HEK293T (cell line): ENCODE data around the gene KRCC1.

Source experiments
- CTCF ChIA-PET: fragments of 350-600 bp; formaldehyde crosslinking; extraction: SDS; loops from one replicate; lab custom pipeline; 2021; ENCODE audit warnings: antibody characterized with exemption, inconsistent platforms; lab: Yijun Ruan, JAX
- POLR2A ChIA-PET: fragments of 350-600 bp; formaldehyde crosslinking; extraction: SDS; loops from one replicate; lab custom pipeline; 2020; ENCODE audit warnings: antibody characterized with exemption, inconsistent platforms; lab: Yijun Ruan, JAX
- DNase-seq: peaks from one replicate; pipeline ENCODE4 v3.0.0; 2012; ENCODE audit warnings: mixed read lengths; ENCODE audit errors: extremely low spot score
- ARNT ChIP-seq: fragments of 450-650 bp; IDR thresholded peaks from 2 replicates; pipeline ENCODE4 v1.6.1; 2017; ENCODE audit warnings: mild to moderate bottlenecking
- BHLHE40 ChIP-seq: fragments of 450-650 bp; IDR thresholded peaks from 2 replicates; pipeline ENCODE4 v1.6.1; 2016; ENCODE audit warnings: mild to moderate bottlenecking, moderate library complexity, borderline replicate concordance
- CTBP1 ChIP-seq: fragments of 450-650 bp; IDR thresholded peaks from 2 replicates; pipeline ENCODE4 v1.6.1; 2016; ENCODE audit warnings: borderline replicate concordance
- ELF4 ChIP-seq: fragments of 450-650 bp; IDR thresholded peaks from 2 replicates; pipeline ENCODE4 v1.6.1; 2017; ENCODE audit warnings: antibody characterized with exemption
- FOXA1 ChIP-seq: fragments of 450-650 bp; IDR thresholded peaks from 2 replicates; pipeline ENCODE4 v1.6.1; 2016; ENCODE audit warnings: mild to moderate bottlenecking
- FOXK2 ChIP-seq: fragments of 450-650 bp; IDR thresholded peaks from 2 replicates; pipeline ENCODE4 v1.6.1; 2016; ENCODE audit warnings: mild to moderate bottlenecking
- FOXM1 ChIP-seq: fragments of 450-650 bp; IDR thresholded peaks from 2 replicates; pipeline ENCODE4 v1.6.1; 2017; ENCODE audit warnings: mild to moderate bottlenecking, borderline replicate concordance
- HDGF ChIP-seq: fragments of 450-650 bp; IDR thresholded peaks from 2 replicates; pipeline ENCODE4 v1.6.1; 2017; ENCODE audit warnings: antibody characterized with exemption, borderline replicate concordance
- L3MBTL2 ChIP-seq: fragments of 450-650 bp; conservative IDR thresholded peaks from 2 replicates; pipeline ENCODE4 v1.6.1; 2016; ENCODE audit warnings: mild to moderate bottlenecking
- LEF1 ChIP-seq: fragments of 450-650 bp; IDR thresholded peaks from 2 replicates; pipeline ENCODE4 v1.6.1; 2017; ENCODE audit warnings: mild to moderate bottlenecking, borderline replicate concordance
- NFRKB ChIP-seq: fragments of 450-650 bp; IDR thresholded peaks from 2 replicates; pipeline ENCODE4 v1.6.1; 2016; ENCODE audit warnings: mild to moderate bottlenecking, moderate library complexity
- SP1 ChIP-seq: fragments of 450-650 bp; IDR thresholded peaks from 2 replicates; pipeline ENCODE4 v1.6.1; 2017
- SUZ12 ChIP-seq: fragments of 450-650 bp; IDR thresholded peaks from 2 replicates; pipeline ENCODE4 v1.6.1; 2016; ENCODE audit warnings: mild to moderate bottlenecking
- TARDBP ChIP-seq: fragments of 450-650 bp; IDR thresholded peaks from 2 replicates; pipeline ENCODE4 v1.6.1; 2016
- ZNF384 ChIP-seq: fragments of 450-650 bp; IDR thresholded peaks from 2 replicates; pipeline ENCODE4 v1.6.1; 2016
- TF ChIP-seq, protein P1 (sequence below): fragments of 450-650 bp; IDR thresholded peaks from 2 replicates; pipeline ENCODE4 v1.6.1; 2016

The KRCC1 gene

DNA sequence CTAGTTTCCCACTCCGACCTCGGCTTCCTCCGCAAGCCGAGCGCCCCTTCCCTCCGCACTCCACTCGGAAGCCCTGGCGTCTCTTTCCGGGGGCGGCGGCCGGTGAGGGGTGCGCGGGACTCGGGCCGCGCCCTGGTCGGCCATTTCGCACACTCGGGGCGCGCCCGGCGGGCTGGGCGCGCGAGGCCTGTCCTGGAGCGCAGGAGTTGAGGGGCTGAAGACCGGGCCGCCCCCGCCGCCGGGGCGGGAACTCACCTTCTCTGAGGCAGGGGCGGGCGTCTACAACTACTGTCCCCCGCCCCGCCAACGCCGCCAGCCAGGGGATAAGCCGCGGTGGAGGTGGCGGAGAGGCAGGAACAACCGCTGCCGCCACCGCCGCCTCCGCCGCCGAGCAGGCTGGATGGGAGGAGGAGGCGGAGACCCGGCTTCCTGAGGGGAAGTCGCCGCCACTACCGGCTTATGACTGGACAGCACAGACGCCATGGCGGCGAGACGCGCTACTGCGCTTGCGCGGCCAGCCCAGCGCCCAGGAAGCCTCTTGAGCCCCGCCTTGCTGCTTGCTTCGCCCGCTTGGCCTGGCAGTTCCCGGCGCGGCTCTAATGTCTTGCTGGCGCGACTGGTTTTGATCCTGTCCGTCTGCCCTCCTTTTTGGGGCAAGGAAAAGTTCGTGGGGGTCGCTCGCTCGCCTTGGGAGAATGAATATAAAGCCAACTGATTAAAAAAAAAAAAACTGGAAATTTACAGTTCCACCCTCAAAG is at the start of gene KRCC1:
TSS of gene KRCC1 (minus strand) at position 413 of the 758 bp plus-strand sequence. CDS start 27,220 bp downstream, outside the sequence.
- TF ChIP-seq L3MBTL2 (peak; percentile 46; the same call in 1 of the 2 replicates), TARDBP (no peak), SP1 (no peak), ELF4 (no peak)
- CTCF ChIA-PET = interaction anchor here (0.7 kb wide), 1 partner anchor 1466 kb away, joined by 6 read pairs; no protein-coding TSS in a partner anchor
- POLR2A ChIA-PET = interaction anchor here (1.1 to 1.8 kb wide), 2 partner anchors 10 to 27 kb away, joined by 3 to 4 read pairs; no protein-coding TSS in a partner anchor
- peak; percentile 95 for DNase-seq

DNA sequence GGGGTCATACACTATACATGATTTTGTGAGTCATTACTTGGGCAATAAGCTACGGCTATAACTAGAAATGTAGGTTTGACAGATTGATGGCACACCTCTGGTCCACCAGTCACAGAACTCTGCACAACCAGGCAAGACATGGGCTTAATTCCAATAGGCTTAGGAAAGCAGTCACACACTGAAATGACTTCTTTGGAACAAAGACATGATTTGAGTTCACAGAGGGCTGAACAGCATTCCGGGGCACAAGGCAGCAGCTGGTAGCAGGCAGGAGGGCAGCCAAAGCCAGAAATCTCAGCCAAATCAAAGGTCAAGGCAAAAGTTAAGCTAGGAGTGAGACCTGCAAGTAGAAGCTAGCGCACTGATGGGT is 44.9 kb upstream of the KRCC1 start:
- DNase-seq = no peak
- TF ChIP-seq FOXA1 (no peak), HDGF (no peak), ZNF384 (no peak), ARNT (no peak), FOXK2 (no peak), TARDBP (no peak), LEF1 (no peak), FOXM1 (no peak)
- TF ChIP-seq, protein P1, sequence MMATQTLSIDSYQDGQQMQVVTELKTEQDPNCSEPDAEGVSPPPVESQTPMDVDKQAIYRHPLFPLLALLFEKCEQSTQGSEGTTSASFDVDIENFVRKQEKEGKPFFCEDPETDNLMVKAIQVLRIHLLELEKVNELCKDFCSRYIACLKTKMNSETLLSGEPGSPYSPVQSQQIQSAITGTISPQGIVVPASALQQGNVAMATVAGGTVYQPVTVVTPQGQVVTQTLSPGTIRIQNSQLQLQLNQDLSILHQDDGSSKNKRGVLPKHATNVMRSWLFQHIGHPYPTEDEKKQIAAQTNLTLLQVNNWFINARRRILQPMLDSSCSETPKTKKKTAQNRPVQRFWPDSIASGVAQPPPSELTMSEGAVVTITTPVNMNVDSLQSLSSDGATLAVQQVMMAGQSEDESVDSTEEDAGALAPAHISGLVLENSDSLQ = no peak
- POLR2A ChIA-PET = no interaction called here
- CTCF ChIA-PET = interaction anchor here (0.8 kb wide), 1 partner anchor 40 kb away, joined by 3 read pairs; no protein-coding TSS in a partner anchor

- ChIA-PET CTCF (no interaction called here), POLR2A (no interaction called here)
- TF ChIP-seq, protein P1 = peak; percentile 14; the same call in 1 of the 2 replicates
- TF ChIP-seq NFRKB = no peak
- DNase-seq = peak; percentile 85
Measured at GRCh38 chr2:88099798-88100488, 44.4 kb upstream of the KRCC1 start.

GRCh38 chr2:88098558-88098900 is 42.9 kb upstream of the KRCC1 start:
- no peak for DNase-seq
- POLR2A ChIA-PET = no interaction called here
- TF ChIP-seq FOXM1 (no peak), CTBP1 (no peak)
- TF ChIP-seq, protein P1 = no peak
- CTCF ChIA-PET = no interaction called here

DNA sequence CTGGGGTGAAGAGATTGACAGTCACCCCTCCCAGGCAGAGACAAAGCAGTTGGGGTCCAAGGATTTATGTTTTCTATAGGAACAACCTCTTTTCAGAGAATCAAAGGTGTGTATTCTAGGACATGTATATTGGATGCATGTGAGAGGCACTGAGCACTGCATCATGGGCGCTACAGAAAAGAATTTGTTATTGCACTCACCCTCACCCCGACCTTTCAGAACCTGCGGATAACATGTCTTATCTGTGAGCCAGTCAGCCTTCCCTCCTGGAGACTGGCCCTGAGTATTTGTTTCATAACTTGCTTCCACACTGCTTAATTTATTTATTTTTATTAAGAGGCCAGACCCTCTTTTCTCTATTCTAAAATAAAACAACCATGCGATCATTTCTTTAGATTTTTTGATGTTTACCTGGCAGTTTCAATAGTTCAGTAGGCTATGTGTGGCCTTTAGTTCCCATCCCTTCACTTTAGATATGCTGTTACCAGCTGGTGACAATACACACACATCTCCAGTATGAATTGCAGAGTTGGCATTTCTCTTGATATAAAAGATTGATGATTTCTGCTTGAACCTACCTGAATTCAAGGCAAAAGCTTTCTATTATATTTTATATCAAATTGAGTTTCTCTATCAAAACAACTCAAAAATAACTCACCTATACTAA is 42.4 kb upstream of the KRCC1 start:
- CTCF ChIA-PET = no interaction called here
- no peak for DNase-seq
- no peak for TF ChIP-seq ZNF384
- no peak for TF ChIP-seq HDGF
- TF ChIP-seq TARDBP = no peak
- TF ChIP-seq ELF4 = no peak
- TF ChIP-seq FOXM1 = no peak
- TF ChIP-seq SUZ12 = no peak
- no peak for TF ChIP-seq FOXK2
- TF ChIP-seq FOXA1 = no peak
- POLR2A ChIA-PET = no interaction called here

GRCh38 chr2:88097192-88097591 is 41.6 kb upstream of the KRCC1 start:
- TF ChIP-seq FOXM1 (no peak), FOXK2 (no peak)
- no peak for DNase-seq
- ChIA-PET CTCF (no interaction called here), POLR2A (interaction anchor here (1.2 kb wide), 1 partner anchor 17 kb away, joined by 3 read pairs; no protein-coding TSS in a partner anchor)

DNA sequence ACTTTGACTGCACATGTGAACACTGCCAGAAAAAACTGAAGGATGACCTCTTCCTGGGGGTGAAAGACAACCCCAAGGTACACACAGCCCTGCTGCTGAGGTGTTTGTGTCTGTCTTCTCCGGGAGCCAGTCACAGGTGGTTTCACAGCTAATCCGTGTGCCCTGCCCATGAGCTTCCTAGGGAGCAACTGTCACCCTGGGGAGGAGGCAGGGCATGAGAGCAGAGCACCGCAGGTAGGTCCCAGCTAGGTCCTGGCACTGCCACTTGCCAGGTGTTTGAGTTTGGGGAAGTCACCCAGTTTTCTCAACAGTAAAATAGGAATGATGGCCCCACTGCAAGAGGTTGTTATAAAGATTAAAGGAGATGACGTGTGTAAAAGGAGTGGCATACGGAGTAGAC is 41.1 kb upstream of the KRCC1 start:
- POLR2A ChIA-PET = interaction anchor here (1.2 kb wide), 1 partner anchor 17 kb away, joined by 3 read pairs; no protein-coding TSS in a partner anchor
- no peak for DNase-seq
- TF ChIP-seq HDGF = no peak
- no peak for TF ChIP-seq L3MBTL2
- TF ChIP-seq ELF4 = no peak
- TF ChIP-seq SP1 = no peak
- no peak for TF ChIP-seq NFRKB
- no peak for TF ChIP-seq TARDBP
- TF ChIP-seq, protein P1 = no peak
- TF ChIP-seq BHLHE40 = no peak
- TF ChIP-seq ZNF384 = no peak
- TF ChIP-seq FOXA1 = no peak
- no peak for TF ChIP-seq FOXM1
- no peak for TF ChIP-seq LEF1
- no peak for TF ChIP-seq FOXK2
- CTCF ChIA-PET = no interaction called here
